ENCODE measurements around the gene KCNQ1.
A peak's percentile ranks its signal among the peaks of the same experiment; 100 is the strongest.

Gene KCNQ1

GRCh38 chr11:2527621-2528291 lies 82.9 kb downstream of the KCNQ1 start:
- no peak for DNase-seq

- DNase-seq: no peak
Measured at GRCh38 chr11:2528301-2529050, 83.7 kb downstream of the KCNQ1 start.

GRCh38 chr11:2529173-2529572 lies 84.4 kb downstream of the KCNQ1 start:
- no peak for DNase-seq

- no peak for DNase-seq
Measured at GRCh38 chr11:2529636-2530035, 84.8 kb downstream of the KCNQ1 start.

- no peak for DNase-seq
Measured at GRCh38 chr11:2530131-2530854, 85.5 kb downstream of the KCNQ1 start.

GRCh38 chr11:2530855-2531200 lies 86.0 kb downstream of the KCNQ1 start:
- DNase-seq: no peak

GRCh38 chr11:2531277-2531986 lies 86.6 kb downstream of the KCNQ1 start:
- no peak for DNase-seq

GRCh38 chr11:2531987-2532703 lies 87.3 kb downstream of the KCNQ1 start:
- no peak for DNase-seq

- peak; percentile 63 for DNase-seq
Measured at GRCh38 chr11:2532704-2533586, 88.1 kb downstream of the KCNQ1 start.

- peak; percentile 72 for DNase-seq
Measured at GRCh38 chr11:2533587-2534133, 88.9 kb downstream of the KCNQ1 start.

- no peak for DNase-seq
Measured at GRCh38 chr11:2534134-2534956, 89.5 kb downstream of the KCNQ1 start.

GRCh38 chr11:2534957-2535672 lies 90.3 kb downstream of the KCNQ1 start:
- DNase-seq: no peak

GRCh38 chr11:2535673-2536439 lies 91.0 kb downstream of the KCNQ1 start:
- no peak for DNase-seq

- no peak for DNase-seq
Measured at GRCh38 chr11:2536440-2536989, 91.7 kb downstream of the KCNQ1 start.

GRCh38 chr11:2537010-2537705 lies 92.3 kb downstream of the KCNQ1 start:
- no peak for DNase-seq

- DNase-seq: no peak
Measured at GRCh38 chr11:2537896-2538724, 93.3 kb downstream of the KCNQ1 start.

- DNase-seq: no peak
Measured at GRCh38 chr11:2538951-2539350, 94.1 kb downstream of the KCNQ1 start.

All from amniotic stem cell (primary cell).